T47D (cell line): ENCODE results near the gene N4BP3.

Experiments used
- DNase-seq, 2 experiments: peaks; one replicate each; pipeline versions ENCODE4 v3.0.0 to v3.0.0-alpha.2; 2011 to 2012; ENCODE audit warnings: low read depth in 1 of 2, low spot score in 1 of 2
- JUND ChIP-seq: IDR thresholded peaks from 2 replicates; pipeline ENCODE4 v1.6.1; 2012; ENCODE audit warnings: low read depth
- in situ Hi-C: cut with HindIII; loops from 2 replicates; pipeline ENCODE4 v1.10.0; 2016; ENCODE audit warnings: low sequenced_read_pairs, low pct_unique_long_range_greater_than_20kb

N4BP3 gene

DNA sequence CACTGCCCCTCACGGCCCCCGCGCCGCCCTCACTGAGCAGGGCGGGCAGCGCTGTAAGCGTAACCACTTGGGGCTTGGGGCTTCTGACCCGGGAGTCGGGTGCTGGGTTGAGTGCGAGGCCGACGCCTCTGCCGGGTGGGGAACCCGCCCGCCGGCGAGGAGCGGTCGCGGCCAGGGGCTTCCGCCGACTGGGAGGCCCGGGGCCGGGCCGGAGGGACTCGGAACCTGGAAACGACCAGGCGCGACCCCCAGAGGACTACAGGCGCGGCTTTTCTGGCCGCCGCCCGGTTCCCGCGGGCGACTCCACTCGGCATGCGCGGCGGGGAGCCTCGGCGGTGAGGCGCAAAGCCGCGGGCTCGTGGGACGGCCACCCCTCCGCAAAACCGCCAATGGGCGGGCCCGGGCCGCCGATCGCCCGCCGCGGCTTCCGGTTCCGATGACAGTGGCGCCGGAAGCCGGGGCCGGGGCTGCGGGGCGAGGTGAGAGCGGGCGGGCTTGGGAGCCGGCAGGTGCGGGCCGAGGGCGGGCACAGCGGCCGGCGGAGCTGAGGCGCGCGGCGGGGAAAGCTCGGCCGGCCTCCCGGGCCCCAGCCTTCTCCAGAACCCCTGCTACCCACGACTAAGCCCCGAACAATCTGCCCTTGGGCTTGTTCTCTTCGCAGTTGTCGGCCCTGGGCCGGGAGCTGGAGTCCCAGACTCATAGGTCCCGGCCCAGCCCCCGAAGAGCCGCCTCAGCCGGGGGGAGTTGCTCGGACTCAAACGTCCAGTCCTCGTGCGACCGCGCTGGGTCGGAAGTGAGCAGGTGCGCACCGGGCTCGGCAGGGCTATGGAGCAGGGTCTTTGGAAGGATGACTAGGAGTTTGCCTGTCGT lies 17.5 kb downstream of the N4BP3 start, which contains the start of gene RMND5B:
TSS of gene RMND5B (plus strand) at position 439 of the 870 bp plus-strand sequence. CDS start 7,106 bp downstream, outside the sequence.
- no peak for TF ChIP-seq JUND
- DNase-seq = peak; percentile 90 to 92
- in situ Hi-C loops = no loop called here

DNA sequence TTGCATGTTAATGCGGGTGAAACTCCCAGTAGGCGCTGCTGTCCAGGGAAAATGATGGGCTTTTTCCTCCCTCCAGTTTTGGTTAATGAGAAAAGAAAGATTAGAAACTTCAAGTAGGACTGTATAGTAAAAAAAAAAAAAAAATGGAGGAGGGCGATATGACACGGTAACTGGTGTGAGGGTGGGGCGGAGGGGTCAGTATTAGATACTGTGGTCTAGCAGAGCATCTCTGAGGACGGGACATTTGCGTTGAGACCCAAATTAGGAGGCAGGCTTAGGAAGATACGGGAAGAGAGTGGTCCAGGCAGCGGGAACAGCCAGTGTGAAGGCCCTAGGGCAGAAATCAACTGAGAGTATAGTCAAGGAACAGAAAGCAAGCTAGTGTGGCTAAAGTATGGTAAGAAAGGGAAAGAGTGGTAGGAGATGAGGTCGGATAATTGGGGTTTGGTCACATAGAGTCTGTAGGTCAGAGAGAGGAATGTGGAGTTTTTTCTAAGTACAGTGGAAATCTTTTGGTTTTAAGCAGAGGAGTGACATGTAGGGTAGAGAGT lies 18.2 kb downstream of the N4BP3 start:
- in situ Hi-C loops = no loop called here
- no peak for DNase-seq
- no peak for TF ChIP-seq JUND

- in situ Hi-C loops = no loop called here
- TF ChIP-seq JUND = no peak
- no peak for DNase-seq
Measured at GRCh38 chr5:178136990-178137389, 23.7 kb downstream of the N4BP3 start.

DNA sequence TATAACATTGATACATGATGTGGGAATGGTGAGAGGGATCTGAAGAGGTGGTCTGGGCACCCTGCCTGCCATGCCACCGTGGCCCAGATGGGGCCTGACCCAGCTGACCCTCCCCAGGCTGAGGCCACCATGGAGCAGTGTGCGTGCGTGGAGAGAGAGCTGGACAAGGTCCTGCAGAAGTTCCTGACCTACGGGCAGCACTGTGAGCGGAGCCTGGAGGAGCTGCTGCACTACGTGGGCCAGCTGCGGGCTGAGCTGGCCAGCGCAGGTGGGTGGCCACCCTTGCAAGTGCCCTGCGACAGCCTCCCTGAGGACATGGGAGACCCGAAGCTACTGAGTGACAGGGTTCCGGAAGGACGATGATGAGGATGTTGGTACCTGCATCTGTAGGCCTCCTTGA lies 24.7 kb downstream of the N4BP3 start:
- DNase-seq = no peak
- in situ Hi-C loops = no loop called here
- no peak for TF ChIP-seq JUND

GRCh38 chr5:178141550-178141949 lies 28.2 kb downstream of the N4BP3 start:
- no peak for TF ChIP-seq JUND
- DNase-seq = no peak
- in situ Hi-C loops = no loop called here

DNA sequence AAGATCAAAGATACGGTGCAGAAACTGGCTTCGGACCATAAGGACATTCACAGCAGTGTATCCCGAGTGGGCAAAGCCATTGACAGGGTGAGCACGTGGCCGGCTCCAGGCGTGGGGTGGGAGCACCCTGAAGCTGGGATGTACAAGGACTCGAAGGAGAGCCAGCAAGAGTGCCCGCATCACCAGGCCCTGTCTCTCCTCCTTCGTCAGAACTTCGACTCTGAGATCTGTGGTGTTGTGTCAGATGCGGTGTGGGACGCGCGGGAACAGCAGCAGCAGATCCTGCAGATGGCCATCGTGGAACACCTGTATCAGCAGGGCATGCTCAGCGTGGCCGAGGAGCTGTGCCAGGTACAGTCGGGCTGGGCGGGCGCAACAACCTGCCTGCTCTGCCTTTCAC lies 29.3 kb downstream of the N4BP3 start:
- in situ Hi-C loops = no loop called here
- DNase-seq = no peak
- TF ChIP-seq JUND = no peak

DNA sequence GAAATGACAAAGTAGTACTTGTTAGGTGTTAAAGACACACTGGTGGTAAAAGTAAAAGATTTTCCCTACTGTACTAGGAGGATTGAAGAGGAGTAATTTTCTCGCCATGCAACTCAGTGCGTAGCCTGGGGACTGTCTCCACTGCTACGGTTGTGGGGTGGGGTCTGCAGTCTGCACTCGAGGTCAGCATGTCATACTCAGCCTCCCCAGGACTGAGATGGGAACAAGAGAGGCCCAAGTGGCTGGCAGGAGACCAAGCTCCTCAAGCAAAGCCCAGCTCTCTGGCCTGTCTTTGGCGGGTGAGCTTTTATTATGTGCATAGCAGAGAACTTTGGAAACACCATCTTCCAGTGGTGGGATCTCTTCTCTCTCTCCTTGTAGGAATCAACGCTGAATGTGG lies 29.9 kb downstream of the N4BP3 start:
- DNase-seq = no peak
- in situ Hi-C loops = no loop called here
- TF ChIP-seq JUND = no peak

- in situ Hi-C loops = no loop called here
- DNase-seq = no peak
- no peak for TF ChIP-seq JUND
Measured at GRCh38 chr5:178143901-178144300, 30.6 kb downstream of the N4BP3 start.

- TF ChIP-seq JUND = no peak
- peak; percentile 67 to 80 for DNase-seq
- in situ Hi-C loops = no loop called here
Measured at GRCh38 chr5:178145965-178146820, 32.9 kb downstream of the N4BP3 start.

- in situ Hi-C loops = no loop called here
- no peak for TF ChIP-seq JUND
- no peak for DNase-seq
Measured at GRCh38 chr5:178147406-178147805, 34.1 kb downstream of the N4BP3 start.

GRCh38 chr5:178149199-178149932 lies 36.0 kb downstream of the N4BP3 start:
- no peak for DNase-seq
- TF ChIP-seq JUND = no peak
- in situ Hi-C loops = no loop called here

GRCh38 chr5:178150977-178151734 lies 37.8 kb downstream of the N4BP3 start:
- peak in 1 of 2 experiments; percentile 67 for DNase-seq
- no peak for TF ChIP-seq JUND

More at GRCh38 chr5:178150977-178151734, 37.8 kb downstream of the N4BP3 start:
- in situ Hi-C loops = no loop called here
